BE2C (cell line): ENCODE data around the gene RNPEP.

Source experiments
- DNase-seq: peaks from one replicate; pipeline ENCODE4 v3.0.0-alpha.2; 2020
- H3K27me3 ChIP-seq: fragments of 250-450 bp; sonication (Bioruptor Pico); 2 replicates; pipeline ENCODE4 v1.5.1; 2020; ENCODE audit warnings: mild to moderate bottlenecking
- H3K36me3 ChIP-seq: fragments of 250-450 bp; sonication (Bioruptor Pico); 2 replicates; pipeline ENCODE4 v1.5.1; 2020; ENCODE audit warnings: mild to moderate bottlenecking
- H3K4me1 ChIP-seq: fragments of 250-450 bp; sonication (Bioruptor Pico); 2 replicates; pipeline ENCODE4 v1.5.1; 2020
- H3K4me3 ChIP-seq: 2 replicates; pipeline ENCODE4 v1.5.1; 2011; ENCODE audit warnings: low read depth, low read length
- H3K9me3 ChIP-seq: fragments of 250-450 bp; sonication (Bioruptor Pico); 2 replicates; pipeline ENCODE4 v1.5.1; 2020
- CTCF ChIP-seq: IDR thresholded peaks from 2 replicates; pipeline ENCODE4 v1.5.1; 2012; ENCODE audit warnings: mild to moderate bottlenecking, low read depth, low read length

RNPEP gene

GRCh38 chr1:202004711-202005110 lies 22.3 kb downstream of the RNPEP start:
- H3K9me3 ChIP-seq: no peaks in the 10 kb centered on the region
- DNase-seq: no peak
- H3K36me3 ChIP-seq: peaks cover 44% of the 10 kb centered on the region
- H3K27me3 ChIP-seq: no peaks in the 10 kb centered on the region
- TF ChIP-seq CTCF: no peak
- no peak overlapping the region for H3K4me3 ChIP-seq
- no peaks in the 10 kb centered on the region; the same call in 1 of the 2 replicates for H3K4me1 ChIP-seq

- H3K4me1 ChIP-seq: no peaks in the 10 kb centered on the region; the same call in 1 of the 2 replicates
- peaks cover 36% of the 10 kb centered on the region for H3K36me3 ChIP-seq
- TF ChIP-seq CTCF: peak; percentile 50
- no peaks in the 10 kb centered on the region for H3K9me3 ChIP-seq
- no peak for DNase-seq
- H3K4me3 ChIP-seq: no peak overlapping the region
- no peaks in the 10 kb centered on the region for H3K27me3 ChIP-seq
These were observed 23.5 kb downstream of the RNPEP start for GRCh38 chr1:202005958-202006357.

GRCh38 chr1:202007304-202007703 lies 24.9 kb downstream of the RNPEP start:
- Histone ChIP-seq H3K27me3 (no peaks in the 10 kb centered on the region), H3K4me1 (no peaks in the 10 kb centered on the region; the same call in 1 of the 2 replicates), H3K9me3 (no peaks in the 10 kb centered on the region), H3K36me3 (peaks cover 27% of the 10 kb centered on the region), H3K4me3 (no peak overlapping the region)
- TF ChIP-seq CTCF: no peak
- no peak for DNase-seq

DNA sequence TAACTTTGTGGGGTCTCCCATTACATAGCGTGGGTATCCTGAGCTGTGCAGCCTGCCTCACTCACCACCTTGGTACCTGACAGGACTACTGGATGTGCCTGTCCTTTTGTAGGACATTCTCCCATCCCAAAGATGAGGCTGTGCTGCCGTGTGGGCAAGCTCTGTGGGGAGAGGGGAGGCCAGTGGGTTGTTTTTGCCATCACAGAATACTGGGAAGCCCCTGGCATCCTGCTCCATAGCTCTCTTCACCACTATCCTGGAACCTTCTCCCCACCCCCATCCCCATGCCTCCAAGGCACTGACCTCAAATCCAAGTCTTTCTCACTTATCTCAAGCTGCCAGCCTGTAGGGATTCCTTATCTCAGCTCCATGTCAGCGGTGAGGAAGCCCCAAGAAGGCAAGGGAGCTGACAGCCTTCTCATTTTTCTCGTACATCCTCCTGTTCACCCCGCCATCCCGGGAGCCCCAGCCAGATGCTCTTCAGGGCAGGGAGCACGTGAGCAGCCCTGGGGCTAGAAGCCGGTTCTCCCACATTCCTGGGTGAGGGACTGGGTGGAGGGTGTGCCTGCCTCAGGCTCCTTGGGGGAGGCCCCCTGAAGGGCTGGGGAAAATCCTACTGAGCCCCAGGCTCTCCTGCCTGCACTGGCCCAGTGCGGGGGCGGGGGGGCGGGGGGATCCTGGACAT lies 25.5 kb downstream of the RNPEP start:
- Histone ChIP-seq H3K9me3 (no peaks in the 10 kb centered on the region), H3K36me3 (peaks cover 27% of the 10 kb centered on the region), H3K4me1 (no peaks in the 10 kb centered on the region; the same call in 1 of the 2 replicates), H3K4me3 (no peak overlapping the region), H3K27me3 (no peaks in the 10 kb centered on the region)
- no peak for TF ChIP-seq CTCF
- DNase-seq: no peak

- peak; percentile 92 for TF ChIP-seq CTCF
- H3K4me1 ChIP-seq: no peaks in the 10 kb centered on the region; the same call in 1 of the 2 replicates
- DNase-seq: peak; percentile 82
- no peak overlapping the region for H3K4me3 ChIP-seq
- H3K9me3 ChIP-seq: no peaks in the 10 kb centered on the region
- H3K36me3 ChIP-seq: peaks cover 14% of the 10 kb centered on the region
- H3K27me3 ChIP-seq: no peaks in the 10 kb centered on the region
These were observed 27.1 kb downstream of the RNPEP start for GRCh38 chr1:202009326-202010179.
